GM18868 (cell line): ENCODE data around the gene SLC22A23.
A peak's percentile ranks its signal among the peaks of the same experiment; 100 is the strongest.

ENCODE experiments used
- ATAC-seq: cut with Tn5 transposase; IDR thresholded peaks from one replicate; pipeline ENCODE4 v1.9.1; 2021; ENCODE audit warnings: mild to moderate bottlenecking, moderate library complexity; ENCODE audit not compliant: unreplicated experiment

Gene SLC22A23

DNA sequence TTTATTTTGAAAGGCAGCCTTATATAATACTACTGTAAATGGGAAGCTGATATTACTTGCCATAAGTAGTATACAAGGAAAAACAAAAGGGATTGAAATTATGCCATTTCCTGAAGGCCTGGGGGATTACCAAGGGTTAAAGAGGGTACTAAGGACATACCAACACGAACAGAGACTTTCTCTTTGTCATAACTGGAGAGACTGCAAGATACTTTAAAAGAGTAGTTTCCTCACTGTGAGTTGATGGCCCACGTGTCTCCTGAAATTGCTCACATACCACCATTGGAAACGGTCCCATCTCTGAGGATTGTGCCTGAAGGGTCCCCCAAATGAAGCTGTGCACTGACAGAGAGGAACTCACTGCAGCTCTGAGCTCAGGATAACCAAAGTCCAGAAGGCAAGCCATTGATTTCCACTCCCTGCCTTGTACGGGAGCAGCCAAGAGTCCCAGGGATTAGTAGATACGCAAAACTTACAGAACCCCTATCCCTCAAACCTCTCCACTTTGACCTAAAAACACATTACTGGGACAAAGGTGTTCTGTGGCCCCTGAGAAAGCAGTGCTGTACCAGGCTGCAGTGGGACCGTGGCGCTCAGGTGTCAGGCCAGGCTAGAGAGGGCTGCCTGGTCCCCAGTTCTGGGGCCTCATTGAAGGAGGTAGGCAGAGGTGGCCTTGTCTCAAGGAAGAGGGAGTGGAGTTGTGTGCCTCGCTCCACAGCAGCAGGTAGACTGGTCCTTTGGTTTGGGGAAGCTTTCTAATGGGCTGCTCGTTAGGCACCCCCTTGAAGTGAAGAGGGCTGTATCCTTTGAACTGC, 182.9 kb downstream of the SLC22A23 start:
- ATAC-seq, result no peak

DNA sequence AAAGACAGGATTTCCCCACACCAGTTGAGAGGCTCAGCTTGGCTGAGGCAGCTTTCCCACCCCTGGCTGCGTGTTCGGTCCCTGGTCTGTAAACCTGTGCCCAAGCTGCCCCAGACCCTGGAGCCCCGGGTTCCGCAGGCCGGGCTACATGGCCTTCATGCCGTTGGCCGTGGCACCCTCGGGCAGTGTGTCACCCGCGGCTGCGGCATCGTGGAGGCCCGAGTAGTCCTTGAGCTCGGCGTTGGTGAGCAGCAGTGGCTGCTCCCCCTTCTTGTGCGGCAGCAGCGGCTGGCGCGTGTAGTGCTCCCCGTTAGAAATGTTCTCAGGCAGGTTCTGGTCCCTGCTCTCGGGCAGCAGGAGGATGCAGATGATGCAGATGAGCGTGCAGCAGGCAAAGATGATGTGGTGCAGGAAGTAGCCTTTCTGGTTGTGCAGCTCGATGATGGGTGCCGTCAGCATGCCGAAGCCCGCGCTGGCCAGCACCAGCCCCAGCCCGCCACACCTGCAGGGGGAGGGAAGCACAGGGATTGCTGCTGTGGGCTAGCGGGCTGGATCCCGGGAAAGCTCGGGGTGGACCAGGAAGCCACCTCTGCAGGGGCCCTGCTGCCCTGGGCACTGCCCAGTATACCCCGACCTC, 183.8 kb downstream of the SLC22A23 start:
- ATAC-seq, result no peak

DNA sequence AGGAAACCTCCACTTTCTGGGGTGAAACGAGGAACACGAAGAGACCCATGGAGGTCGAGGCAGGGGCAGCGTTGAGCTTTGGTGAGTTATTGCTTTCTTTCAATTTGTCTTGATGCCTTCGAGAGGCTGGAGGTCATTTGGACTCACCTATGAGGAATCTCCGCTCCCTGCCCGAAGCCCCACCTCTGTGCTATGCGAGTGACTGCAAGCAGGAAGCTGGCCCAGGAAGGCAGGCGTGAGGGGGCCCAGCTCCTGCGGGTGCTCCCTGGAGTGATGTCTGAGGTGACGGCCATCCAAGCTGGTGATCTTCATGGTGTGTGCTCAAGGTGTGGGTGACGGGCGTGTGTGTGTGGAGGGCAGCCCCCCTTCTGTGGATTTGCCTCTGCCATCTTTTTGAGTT, 185.1 kb downstream of the SLC22A23 start:
- no peak for ATAC-seq

DNA sequence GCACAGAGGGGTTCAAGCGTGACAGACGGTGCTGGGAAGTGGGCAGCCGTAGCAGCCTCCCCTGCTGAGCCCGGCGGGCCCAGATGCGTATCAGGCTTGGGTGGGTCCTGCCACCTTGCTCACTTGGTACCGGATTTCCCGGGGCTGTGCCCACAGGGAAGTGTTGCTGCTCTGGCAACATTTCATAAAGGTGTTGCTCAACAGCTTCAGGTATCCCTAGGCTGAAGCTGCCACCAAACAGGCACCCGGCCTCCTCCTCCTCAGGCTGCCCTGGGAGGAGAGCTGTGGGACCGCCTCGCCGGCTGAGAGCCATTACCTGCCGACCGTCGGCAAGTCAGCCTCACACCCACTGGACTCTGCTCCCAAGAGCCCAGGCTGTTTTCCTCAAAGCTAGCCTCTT, 186.6 kb downstream of the SLC22A23 start:
- no peak for ATAC-seq

DNA sequence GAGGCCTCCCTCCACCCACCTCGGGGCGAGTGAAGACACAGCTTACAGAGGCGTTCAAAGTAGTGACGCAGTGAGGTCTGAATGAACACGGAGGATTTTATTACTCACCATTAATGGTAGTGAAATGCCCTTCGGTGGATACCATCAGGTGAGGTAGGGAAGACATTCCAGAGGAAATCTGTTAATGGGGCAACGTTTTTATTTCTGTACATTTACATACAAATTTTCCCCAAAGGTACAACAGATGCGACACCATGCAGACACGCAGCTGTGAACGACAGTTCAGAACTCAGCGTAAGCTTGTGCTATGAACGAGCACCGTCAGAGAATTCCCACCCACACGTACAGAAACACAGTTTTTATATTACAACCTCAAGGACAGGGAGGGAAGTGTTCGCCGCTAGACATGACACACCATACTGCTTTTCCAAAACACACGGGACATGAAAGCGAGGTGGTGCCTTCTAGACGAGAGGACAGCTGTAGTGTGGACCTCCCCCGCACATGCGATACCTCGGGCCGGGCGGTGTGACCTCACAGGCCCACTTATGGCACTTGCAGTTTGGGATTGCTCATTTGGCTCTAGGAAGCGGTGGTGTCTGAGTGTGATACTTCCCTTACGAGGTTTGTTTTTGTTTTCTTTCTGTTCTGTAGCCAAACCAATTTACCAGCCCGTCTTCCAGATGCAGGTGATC, 187.4 kb downstream of the SLC22A23 start:
- no peak for ATAC-seq

DNA sequence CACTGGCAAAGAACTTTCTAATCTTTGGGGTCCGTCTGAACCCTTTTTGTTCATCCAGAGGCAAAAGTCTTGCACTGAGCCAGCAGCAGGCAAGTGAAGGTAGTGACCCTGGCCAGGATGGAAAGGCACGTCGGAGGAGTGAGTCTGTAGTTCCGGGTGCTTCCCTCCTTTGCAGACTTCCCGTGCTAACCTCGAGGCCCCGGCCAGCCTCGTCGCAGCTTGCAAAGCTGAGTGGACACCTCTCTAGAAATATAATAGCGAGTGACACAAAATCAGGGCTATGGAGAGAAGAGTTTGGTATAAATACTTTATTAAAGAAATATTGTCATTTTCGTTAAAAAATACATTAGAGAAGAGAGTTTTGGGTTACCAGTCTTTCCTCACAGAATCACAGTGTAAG, 188.2 kb downstream of the SLC22A23 start:
- ATAC-seq, result no peak

DNA sequence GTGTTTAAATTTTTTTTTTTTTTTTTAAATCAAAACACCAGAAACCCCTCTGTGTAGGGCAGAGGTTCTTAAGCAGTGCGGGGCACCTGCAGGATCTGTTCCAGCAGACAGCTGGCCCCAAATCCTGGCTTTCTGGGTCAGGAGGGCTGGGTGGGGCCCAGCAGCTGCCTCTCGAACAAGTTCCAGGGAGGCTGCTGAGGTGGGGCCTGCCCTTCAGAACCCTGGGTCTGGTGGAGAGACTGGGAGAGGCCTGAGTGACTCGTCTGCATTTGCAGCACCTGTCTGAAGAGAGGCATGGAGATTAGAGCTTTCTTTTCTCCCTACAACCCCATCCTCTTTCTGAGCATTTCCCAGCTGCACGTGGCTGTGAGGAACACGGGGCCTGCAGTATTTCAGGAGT, 189.7 kb downstream of the SLC22A23 start:
- ATAC-seq, result no peak

DNA sequence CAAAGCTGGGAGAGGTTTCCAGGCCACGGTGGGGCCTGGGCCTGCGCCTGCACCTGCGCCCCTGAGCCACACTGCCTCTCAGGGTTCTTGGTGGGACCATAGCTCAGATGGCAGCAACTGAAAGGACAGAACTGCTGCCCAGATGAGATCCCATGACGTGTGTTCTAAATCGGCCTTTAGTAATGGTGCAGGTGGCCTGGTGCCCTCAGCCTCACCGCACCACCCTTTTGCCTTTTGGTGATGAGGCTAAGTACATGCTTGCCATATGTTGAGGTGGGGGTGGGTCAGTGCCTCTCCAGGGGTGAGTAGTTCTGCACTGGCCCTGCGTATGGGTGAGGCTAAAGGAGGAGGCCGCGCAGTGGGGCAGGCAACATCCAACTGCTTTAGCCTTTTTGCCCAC, 190.7 kb downstream of the SLC22A23 start:
- ATAC-seq, result no peak

DNA sequence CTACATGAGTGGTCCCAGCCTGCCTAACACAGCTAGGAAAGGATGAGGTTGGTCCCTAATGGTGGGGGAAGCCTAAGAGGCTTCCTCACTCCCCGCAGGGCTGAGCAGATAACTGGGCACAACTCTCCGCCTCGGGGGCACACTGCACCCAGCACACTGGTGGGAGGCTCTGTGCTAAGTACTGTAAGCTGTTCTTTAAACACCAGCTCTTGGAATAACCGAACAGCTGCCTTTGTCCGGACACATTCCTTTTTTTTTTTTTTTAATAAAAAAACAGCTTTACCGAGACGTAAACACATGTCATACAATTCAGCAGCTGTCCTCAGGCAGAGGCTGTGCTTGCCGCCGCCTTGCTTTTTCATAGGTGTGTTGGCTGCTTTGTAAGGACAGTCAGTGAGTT, 191.2 kb downstream of the SLC22A23 start:
- no peak for ATAC-seq

DNA sequence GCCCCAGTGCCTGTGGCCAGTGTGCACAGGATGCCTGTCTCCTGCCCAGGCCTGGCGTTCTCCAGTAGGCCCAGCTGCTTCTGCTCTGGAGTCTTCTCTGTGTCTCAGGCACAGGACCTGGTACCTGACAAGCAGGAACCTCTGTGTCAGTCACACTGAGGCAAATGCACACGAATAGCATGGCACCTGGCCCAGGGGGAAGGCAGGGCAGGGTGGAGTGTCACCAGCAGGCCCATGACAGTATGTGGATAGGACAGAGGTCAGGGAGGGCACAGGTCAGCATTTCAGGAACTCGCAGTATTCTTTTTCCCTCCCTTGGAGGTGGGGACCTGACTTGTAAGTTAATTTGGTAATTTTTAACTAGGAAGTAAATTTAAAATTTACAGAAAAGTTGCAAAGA, 192.5 kb downstream of the SLC22A23 start:
- ATAC-seq, result no peak

DNA sequence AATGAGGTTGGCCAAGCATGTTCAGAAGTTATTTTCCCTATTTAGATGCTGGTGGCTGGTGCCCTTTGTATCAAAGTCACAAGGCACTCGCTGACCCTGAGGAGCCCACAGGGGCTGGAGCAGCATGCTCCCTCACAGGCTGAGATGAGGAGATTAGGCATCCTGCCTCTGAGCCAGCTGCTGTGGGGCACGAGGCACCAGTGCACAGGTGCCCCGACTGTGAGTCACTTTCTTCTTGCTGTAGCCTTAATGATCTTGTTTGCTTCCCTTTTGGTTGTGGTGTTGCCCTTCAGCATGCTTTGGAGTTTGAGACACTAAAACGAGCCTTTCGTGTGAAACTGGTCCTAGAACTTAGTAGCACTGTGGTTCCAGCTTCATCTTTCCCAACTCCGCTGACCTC, 193.8 kb downstream of the SLC22A23 start:
- ATAC-seq, result no peak

DNA sequence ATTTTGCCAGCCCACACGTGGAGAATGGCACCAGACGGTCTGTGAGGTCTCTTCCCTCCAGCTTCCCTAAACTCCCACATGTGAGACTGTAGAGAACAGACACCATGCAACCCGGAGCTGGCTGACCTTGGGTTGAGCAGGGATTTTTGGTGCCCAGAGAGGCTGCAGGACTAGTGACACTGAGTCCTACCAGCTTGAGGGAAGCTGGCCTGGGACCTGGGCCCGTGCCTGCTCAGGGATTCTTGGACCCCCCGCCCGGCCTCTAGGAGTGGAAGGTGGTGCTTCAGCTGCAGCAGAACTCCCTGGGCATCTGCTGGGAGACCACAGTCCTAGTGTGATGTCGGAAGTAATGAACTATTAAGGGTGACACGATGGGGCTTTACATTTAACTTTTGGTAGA, 194.9 kb downstream of the SLC22A23 start:
- ATAC-seq, result no peak

DNA sequence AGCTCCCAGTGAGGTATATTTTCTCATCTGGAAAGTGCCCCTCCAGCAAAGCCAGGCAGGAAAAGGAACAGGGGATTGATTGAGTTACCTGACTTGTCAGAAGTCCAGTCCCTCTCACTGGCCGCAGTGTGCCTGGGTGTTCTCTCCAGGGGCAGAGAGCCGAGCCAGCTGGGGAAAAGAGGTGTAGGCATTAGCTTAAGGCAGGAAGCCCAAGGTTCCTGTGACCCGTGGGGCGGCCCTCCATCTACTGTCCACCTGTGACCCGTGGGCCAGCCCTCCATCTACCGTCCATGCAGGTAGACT, 195.4 kb downstream of the SLC22A23 start:
- no peak for ATAC-seq

DNA sequence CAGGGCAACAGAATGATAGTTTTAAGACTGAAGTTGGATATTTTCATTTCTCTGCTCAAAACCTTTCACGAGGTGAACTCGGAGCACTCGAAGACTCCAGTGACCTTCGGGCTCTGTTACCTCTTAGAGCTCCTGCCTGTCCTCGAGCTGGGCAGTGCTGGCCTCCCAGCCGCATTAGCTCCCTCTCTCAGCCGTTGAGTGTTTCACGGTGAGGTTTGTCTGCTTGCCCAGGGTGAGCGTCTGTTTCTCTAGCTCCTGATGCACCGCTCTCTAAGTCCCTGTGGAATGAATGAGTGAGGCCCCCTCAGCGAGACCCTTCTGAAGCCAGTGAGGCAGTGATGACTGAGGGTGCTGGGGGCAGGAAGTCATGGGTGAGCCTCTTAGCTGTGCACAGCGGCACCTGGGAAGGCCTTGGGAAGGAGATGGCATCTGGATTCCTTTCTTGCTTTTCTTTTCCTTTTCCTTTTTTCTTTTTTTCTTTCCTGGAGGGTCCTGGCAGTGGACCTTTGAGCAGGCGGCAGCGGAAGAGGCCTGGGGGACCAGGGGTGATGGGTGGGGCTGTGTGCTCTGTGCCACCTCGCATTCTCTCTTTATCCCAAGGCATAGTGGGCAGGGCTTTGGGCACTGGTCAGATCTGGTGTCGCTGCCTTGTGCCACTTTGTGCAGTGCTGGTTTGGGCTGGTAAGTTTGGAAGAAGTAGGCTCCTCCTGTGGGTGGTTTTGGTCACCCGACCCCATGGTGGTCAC, 195.9 kb downstream of the SLC22A23 start:
- ATAC-seq, result no peak

DNA sequence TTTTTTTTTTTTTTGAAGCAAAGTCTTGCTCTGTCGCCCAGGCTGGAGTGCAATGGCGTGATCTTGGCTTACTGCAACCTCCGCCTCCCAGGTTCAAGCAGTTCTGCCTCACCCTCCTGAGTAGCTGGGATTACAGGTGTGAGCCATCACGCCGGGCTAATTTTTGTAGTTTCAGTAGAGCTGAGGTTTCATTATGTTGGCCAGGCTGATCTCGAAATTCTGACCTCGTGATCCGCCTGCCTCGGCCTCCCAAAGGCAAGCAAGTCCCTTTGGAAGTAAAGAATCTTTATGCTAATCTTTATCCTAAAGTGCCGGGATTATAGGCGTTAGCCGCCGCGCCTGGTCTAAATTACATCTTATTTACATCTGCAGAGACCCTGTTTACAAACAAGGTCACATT, 196.6 kb downstream of the SLC22A23 start:
- no peak for ATAC-seq

DNA sequence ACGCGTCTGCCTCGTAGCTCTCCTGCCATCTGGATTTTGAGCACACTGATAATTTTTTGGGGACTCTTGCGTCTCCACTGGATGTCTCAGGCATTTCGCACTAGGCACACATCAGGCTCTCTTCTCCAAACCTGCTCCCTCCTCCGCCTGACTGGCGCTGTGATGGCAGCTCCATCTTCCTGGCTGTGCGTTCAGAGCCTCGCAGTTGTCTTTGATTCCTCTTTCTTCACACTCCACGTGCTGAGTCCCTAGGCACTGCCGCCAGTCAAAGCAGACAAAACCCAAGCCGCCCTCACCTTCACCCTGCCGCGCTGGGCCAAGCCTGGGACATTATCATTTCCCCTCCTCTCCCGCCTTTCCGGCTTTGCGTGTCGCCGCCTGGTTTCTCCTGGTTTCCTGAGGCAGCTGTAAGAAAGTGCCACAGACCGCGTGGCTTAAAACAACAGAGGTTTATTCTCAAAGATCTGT, 197.3 kb downstream of the SLC22A23 start:
- peak; percentile 30 for ATAC-seq

DNA sequence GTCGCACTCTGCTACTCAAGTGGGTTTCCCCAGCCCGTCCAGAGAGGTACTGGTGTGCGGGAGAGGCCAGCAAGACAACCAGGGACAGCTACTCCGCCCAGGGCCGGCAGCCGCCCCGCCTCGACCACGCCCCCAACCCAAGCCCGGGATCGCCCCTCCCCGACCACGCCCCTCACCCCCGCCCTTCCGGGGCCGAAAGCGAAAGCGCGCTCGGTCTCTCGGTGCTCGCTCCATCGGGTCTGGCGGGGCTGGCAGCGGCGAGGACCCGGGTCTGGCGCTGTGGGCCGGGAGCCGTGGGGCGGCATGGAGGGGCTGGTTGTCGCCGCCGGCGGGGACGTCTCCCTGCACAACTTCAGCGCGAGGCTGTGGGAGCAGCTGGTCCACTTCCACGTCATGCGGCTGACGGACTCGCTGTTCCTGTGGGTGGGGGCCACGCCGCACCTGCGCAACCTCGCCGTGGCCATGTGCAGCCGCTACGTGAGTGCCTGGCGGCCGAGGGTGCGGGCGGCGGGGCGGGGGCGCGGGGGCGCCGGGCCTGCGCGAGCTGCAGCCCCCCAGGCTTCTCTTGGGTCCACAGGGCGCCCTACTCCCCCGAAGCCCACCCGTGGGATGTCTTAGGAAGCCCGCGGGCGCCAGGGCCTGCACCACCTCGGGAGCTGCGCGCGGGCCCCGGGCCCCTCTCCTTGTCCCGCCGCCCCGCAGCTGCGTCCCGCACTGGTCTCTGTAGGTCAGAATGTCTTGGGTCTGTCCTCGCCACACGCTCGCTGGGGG, 197.9 kb downstream of the SLC22A23 start, which contains the start of gene PSMG4:
Gene PSMG4, plus strand, starts transcription at position 228 of the 771 bp plus-strand sequence. Its CDS starts 76 bp downstream, at position 304.
- peak; percentile 78 for ATAC-seq

DNA sequence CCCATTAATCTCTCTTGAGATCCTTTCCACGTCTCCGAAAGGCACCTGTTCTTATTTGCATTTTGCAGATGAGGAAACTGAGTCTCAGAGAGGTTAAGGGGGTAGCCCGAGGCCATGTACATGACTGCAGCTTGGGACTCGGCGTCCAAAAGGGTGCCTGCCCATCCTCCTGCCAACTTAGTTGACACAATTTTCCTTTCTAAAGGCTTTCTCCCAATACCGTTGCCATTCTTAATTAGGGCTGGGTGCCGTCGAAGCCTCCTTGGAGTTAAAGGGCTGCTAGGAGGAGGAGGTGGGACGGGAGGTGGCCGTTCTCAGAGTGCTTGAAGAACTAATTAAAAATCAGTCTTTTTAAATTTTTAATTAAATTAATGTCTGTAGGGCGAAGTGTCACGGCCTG, 198.6 kb downstream of the SLC22A23 start:
- ATAC-seq, result no peak

DNA sequence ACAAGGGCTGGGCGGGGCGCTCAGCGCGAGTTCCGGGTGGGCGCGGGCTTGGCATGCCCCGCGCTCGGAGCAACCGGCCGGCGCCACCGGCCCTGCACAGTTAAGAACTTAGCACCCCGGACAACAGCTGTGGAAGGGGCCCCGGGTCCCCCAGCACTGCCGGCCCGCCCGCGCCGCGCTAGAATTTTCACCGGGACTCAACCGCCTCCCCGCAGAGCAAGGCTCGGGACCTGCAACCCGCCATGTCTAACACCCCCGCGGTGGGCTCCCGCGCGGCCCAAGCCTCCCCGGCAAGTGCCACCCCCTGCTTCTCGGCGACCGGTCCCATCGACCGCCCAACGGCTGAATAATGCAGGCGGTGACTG, 203.3 kb downstream of the SLC22A23 start:
- ATAC-seq, result no peak

DNA sequence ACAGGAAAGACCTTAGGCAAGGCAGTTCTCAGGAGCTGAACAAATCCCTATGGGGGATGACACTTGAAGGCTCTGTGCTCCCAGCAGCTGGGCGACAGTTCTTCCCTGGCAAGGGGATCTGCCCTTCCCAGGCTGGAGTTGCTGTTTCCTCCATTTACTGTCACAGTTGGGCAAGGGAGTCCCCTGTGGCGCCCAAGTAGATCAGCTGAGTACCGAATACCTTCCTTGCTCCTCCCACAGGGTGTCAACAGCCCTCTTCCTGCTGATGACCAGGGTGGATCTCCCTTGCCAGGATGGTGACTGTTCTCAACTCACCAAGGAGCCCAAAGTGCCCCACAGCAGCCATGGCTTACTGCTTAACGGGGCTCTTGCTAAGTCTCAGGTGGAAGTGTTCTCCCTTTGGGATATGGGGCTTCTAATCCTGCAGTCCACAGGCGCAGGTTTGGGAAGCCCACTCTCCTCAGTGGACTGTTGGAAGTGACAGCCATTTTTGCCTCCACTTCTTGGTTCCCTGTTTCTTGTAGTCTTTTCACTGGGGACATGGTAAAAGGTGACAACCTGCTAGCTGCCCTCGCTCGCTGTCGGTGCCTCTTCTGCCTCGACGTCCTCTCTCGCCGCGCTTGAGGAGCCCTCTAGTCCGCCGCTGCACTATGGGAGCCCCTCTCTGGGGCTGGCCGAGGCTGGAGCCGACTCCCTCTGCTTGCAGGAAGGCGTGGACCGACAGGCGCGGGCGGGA, 203.8 kb downstream of the SLC22A23 start:
- no peak for ATAC-seq
